Skeletal muscle tissue (tissue), 4 donors: ENCODE measurements around the gene CHADL. TPM values are rescaled to one million over a fixed set of nuclear protein-coding genes. Genes with fewer than 3 reads are reported as not detected.

Experiments
- H3K27ac ChIP-seq: one replicate; pipeline ENCODE4 v1.7.0; 2013; ENCODE audit warnings: mild to moderate bottlenecking, low read depth, low read length, inconsistent platforms
- H3K27me3 ChIP-seq, 3 donors: one replicate each; pipeline ENCODE4 v1.7.0; 2013; ENCODE audit warnings: low read length in 3 of 3; ENCODE audit not compliant: control insufficient read depth in 3 of 3, insufficient read depth in 3 of 3
- H3K36me3 ChIP-seq, 3 donors: one replicate each; pipeline ENCODE4 v1.7.0; 2013; ENCODE audit warnings: low read length in 3 of 3; ENCODE audit not compliant: control insufficient read depth in 3 of 3, insufficient read depth in 3 of 3
- H3K4me1 ChIP-seq, 3 donors: one replicate each; pipeline ENCODE4 v1.7.0; 2013; ENCODE audit warnings: low read length in 3 of 3, mild to moderate bottlenecking in 3 of 3; ENCODE audit not compliant: control insufficient read depth in 3 of 3, insufficient read depth in 3 of 3
- H3K4me3 ChIP-seq, 3 donors: one replicate each; pipeline ENCODE4 v1.7.0; 2013; ENCODE audit warnings: low read length in 3 of 3
- H3K9ac ChIP-seq, 3 donors: one replicate each; pipeline ENCODE4 v1.7.0; 2013; ENCODE audit warnings: low read length in 3 of 3, mild to moderate bottlenecking in 3 of 3, moderate library complexity in 2 of 3, low read depth in 1 of 3
- H3K9me3 ChIP-seq, 3 donors: one replicate each; pipeline ENCODE4 v1.7.0; 2013; ENCODE audit warnings: low read length in 3 of 3; ENCODE audit not compliant: control insufficient read depth in 3 of 3
- total RNA-seq: library from RNA; depleted of rRNA; stranded (reverse); fragments of >200 nt; gene quantifications from one replicate; pipeline ENCODE4 v1.2.3, GENCODE V29; 2014
- donor health status: Osteomylitis.

The CHADL gene
- 2.1 TPM for total RNA-seq

DNA sequence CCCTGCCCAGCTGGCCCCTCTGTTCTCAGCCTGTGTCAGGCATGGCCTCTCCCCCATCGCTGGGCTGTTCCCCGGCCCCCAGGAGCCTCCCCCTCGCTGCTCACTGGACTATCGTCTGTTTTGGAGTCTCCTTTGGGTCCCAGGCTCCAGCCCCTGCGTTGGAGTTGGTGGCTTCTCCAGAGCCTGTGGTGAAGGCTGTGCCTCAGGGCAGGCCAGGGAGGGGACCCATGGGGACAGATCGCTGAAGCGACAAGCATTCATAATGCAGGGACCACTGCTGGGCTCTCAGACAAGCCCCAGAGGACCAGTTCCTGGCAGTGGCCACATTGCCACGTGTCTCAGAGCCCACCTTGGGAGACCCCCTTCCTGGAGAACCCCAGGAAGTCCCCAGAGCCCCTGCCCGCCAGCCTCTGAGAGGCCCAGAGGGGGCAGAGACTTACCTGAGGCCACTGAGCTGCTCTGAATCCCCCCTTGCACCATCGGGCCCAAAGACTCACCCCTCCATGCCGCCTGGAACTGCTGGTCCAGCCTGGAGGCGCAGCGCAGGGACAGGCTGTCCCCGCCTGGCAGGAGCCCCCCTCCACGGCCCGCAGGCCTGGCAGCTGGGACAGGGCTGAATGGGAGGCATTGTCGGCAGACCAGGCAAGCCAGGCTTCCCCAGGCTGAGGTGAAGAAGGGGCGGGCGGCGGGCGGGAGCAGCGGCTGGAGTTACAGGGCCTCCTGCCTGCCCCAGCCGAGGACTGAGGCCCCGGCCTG lies at the start of gene CHADL:
Gene CHADL, minus strand, starts transcription at position 555 of the 756 bp plus-strand sequence. Its CDS starts 50 bp downstream, at position 505.
- Histone ChIP-seq H3K9me3 (no peaks in the 10 kb centered on the region), H3K4me3 (no peak within 1 kb of the TSS), H3K9ac (no peak within 1 kb of the TSS), H3K27me3 (no peaks in the 10 kb centered on the region), H3K4me1 (peaks cover 11 to 15% (median 12%) of the 10 kb centered on the region in 3 donors), H3K36me3 (peaks cover 0 to under 1% (median under 1%) of the 10 kb centered on the region in 3 donors), H3K27ac (no peak within 1 kb of the TSS)

- Histone ChIP-seq H3K36me3 (no peaks in the 10 kb centered on the region), H3K9ac (no peak overlapping the region), H3K27me3 (no peaks in the 10 kb centered on the region), H3K27ac (no peak overlapping the region), H3K4me3 (no peak overlapping the region), H3K9me3 (no peaks in the 10 kb centered on the region), H3K4me1 (peaks cover 11 to 19% (median 15%) of the 10 kb centered on the region in 3 donors)
Measured at GRCh38 chr22:41289671-41290070, 48.9 kb upstream of the CHADL start.

GRCh38 chr22:41288245-41288946 lies 47.7 kb upstream of the CHADL start:
- no peaks in the 10 kb centered on the region for H3K36me3 ChIP-seq
- H3K27me3 ChIP-seq, result no peaks in the 10 kb centered on the region
- no peak overlapping the region for H3K9ac ChIP-seq
- peaks cover 11 to 22% (median 15%) of the 10 kb centered on the region in 3 donors for H3K4me1 ChIP-seq
- no peak overlapping the region for H3K4me3 ChIP-seq
- no peaks in the 10 kb centered on the region for H3K9me3 ChIP-seq
- peak overlapping the region; percentile 74 for H3K27ac ChIP-seq

DNA sequence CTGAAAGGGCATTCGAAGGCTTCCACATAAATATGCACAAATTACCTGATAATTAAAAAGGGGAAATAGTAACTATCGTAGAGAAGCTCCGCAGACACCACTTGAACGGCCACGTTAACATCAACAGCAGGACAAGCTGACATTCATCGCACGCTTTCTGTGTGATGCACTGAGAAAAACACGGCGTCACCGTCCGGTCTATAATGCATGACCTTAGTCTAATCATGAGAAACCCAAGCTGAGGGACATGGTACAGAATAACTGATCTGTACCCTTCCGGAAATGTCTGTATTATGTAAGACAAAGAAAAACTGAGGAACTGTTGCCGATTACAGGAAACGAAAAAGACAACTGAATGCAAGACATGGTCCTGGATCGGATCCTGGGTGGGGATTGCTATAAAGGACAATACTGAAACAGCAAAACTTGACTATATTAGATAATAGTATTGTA lies 45.9 kb upstream of the CHADL start:
- peaks cover 1 to 6% (median 4%) of the 10 kb centered on the region in 3 donors for H3K36me3 ChIP-seq
- H3K27me3 ChIP-seq, result no peaks in the 10 kb centered on the region
- no peaks in the 10 kb centered on the region for H3K9me3 ChIP-seq
- peak overlapping the region; percentile 84 to 95 (median 88) for H3K4me3 ChIP-seq
- peaks cover 11 to 22% (median 15%) of the 10 kb centered on the region in 3 donors for H3K4me1 ChIP-seq
- peak overlapping the region; percentile 64 to 92 (median 91) for H3K9ac ChIP-seq
- peak overlapping the region; percentile 72 for H3K27ac ChIP-seq

DNA sequence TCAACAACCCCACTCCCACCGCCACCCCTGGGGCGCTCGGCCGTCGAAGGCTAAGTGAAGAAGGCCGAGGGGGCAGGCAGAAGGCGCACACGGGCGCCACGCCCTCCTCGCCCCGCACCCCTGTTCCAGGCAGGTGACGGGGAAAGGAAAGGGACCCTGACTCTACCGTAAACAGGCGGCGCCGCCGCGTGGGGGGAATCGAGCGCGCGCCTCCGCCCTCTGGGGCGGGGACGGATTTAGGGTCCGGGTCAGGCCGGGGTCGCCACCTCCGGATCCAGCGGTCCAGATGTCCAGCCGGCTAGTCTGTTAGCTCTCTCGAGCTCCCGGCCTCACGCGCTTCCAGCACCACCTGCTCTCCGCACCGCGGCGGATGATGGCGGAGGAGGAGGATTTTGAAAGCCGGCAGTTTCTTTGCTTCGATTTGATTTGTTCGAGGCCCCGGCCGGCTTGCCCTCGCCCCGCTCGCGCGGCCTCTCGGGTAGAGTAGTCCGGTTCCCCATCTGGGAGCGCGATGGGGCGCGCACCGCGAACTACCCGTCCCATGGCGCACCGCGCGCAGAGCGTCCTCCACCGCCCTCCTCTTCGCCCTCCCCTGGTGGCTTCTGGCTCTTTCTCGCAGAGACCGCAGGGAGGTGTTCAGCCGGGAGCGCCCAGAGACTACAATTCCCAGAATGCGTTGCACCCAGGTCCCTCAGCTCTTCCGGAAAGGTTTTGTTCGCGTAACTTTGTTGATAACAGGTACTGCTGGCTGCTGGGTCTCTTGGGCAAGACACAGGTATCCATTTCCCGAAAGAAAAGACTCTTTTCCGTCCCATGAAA lies 45.3 kb upstream of the CHADL start, which contains the start of gene RANGAP1:
Gene RANGAP1, minus strand, starts transcription at position 368 of the 819 bp plus-strand sequence. CDS start 5,143 bp downstream, outside the sequence.
- Histone ChIP-seq H3K36me3 (peaks cover 6 to 10% (median 8%) of the 10 kb centered on the region in 3 donors), H3K27me3 (no peaks in the 10 kb centered on the region), H3K4me3 (peak within 1 kb of the TSS; percentile 86 to 95 (median 90)), H3K9me3 (no peaks in the 10 kb centered on the region), H3K9ac (peak within 1 kb of the TSS; percentile 79 to 92 (median 91)), H3K27ac (peak within 1 kb of the TSS; percentile 73), H3K4me1 (peaks cover 11 to 22% (median 15%) of the 10 kb centered on the region in 3 donors)

- peak overlapping the region; percentile 72 to 85 (median 79) for H3K9ac ChIP-seq
- peak overlapping the region; percentile 78 to 90 (median 86) for H3K4me3 ChIP-seq
- peaks cover 11 to 22% (median 15%) of the 10 kb centered on the region in 3 donors for H3K4me1 ChIP-seq
- no peaks in the 10 kb centered on the region for H3K27me3 ChIP-seq
- peaks cover 12 to 16% (median 13%) of the 10 kb centered on the region in 3 donors for H3K36me3 ChIP-seq
- peak overlapping the region; percentile 73 for H3K27ac ChIP-seq
- no peaks in the 10 kb centered on the region for H3K9me3 ChIP-seq
Measured at GRCh38 chr22:41285441-41285819, 44.7 kb upstream of the CHADL start.

GRCh38 chr22:41284465-41284864 lies 43.7 kb upstream of the CHADL start:
- peaks cover 11 to 22% (median 15%) of the 10 kb centered on the region in 3 donors for H3K4me1 ChIP-seq
- no peaks in the 10 kb centered on the region for H3K27me3 ChIP-seq
- no peaks in the 10 kb centered on the region for H3K9me3 ChIP-seq
- no peak overlapping the region for H3K9ac ChIP-seq
- no peak overlapping the region for H3K27ac ChIP-seq
- no peak overlapping the region for H3K4me3 ChIP-seq
- H3K36me3 ChIP-seq, result peaks cover 19 to 22% (median 19%) of the 10 kb centered on the region in 3 donors

GRCh38 chr22:41280854-41281253 lies 40.1 kb upstream of the CHADL start:
- Histone ChIP-seq H3K36me3 (peaks cover 24 to 29% (median 26%) of the 10 kb centered on the region in 3 donors), H3K27ac (no peak overlapping the region), H3K9ac (no peak overlapping the region), H3K9me3 (no peaks in the 10 kb centered on the region), H3K4me1 (peaks cover 10 to 15% (median 10%) of the 10 kb centered on the region in 3 donors), H3K27me3 (no peaks in the 10 kb centered on the region), H3K4me3 (no peak overlapping the region)

DNA sequence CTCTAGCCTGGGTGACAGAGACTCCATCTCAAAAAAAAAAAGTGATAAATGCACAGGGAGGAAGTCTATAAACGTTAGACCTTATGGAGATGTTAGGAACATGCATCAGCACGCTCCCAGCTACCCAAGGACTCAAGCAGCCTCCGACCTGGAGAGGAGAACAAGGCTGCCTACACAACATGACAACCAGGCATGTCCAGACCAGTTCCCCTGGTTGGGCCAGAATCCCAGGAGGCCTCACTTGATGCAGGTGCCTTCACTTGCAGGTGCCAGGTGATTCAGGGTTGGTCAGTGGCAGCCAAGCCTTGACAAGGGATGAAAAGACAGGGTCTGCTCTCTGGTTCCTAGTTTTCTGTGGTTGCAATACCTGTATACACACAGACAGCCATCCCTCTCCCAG lies 39.3 kb upstream of the CHADL start:
- Histone ChIP-seq H3K27ac (no peak overlapping the region), H3K4me1 (peaks cover 2 to 7% (median 4%) of the 10 kb centered on the region in 3 donors), H3K9me3 (no peaks in the 10 kb centered on the region), H3K4me3 (no peak overlapping the region), H3K9ac (no peak overlapping the region), H3K36me3 (peaks cover 26 to 32% (median 29%) of the 10 kb centered on the region in 3 donors), H3K27me3 (no peaks in the 10 kb centered on the region)
